Heart left ventricle (tissue), 16 donors: ENCODE data around the gene DHDDS. TPM values are rescaled to one million over a fixed set of nuclear protein-coding genes. Genes with fewer than 3 reads are reported as not detected.
"Not testable (repeated sequence)": the region's sequence is repeated elsewhere in the genome, so short reads cannot be mapped to it uniquely, and the experiment has no call there.

Source experiments
- ATAC-seq, 4 donors: fragments of 200-7000 bp; cut with Tn5 transposase; one replicate each; pipeline ENCODE4 v1.9.1; 2020 to 2022; ENCODE audit warnings: moderate library complexity in 4 of 4, mild to moderate bottlenecking in 3 of 4, moderate number of reproducible peaks in 1 of 4
- DNase-seq, 5 donors: peaks; one replicate each; pipeline ENCODE4 v3.0.0-alpha.2; 2020
- H3K27ac ChIP-seq, 12 donors: fragments of 200-600 bp; sonication (generic) in 4 of 12; one replicate each; pipeline versions ENCODE4 v1.5.0 to v1.8.0; 2016 to 2022; ENCODE audit warnings: mild to moderate bottlenecking in 2 of 12
- H3K27me3 ChIP-seq, 9 donors: fragments of 200-600 bp; sonication (generic) in 2 of 9; one replicate each; pipeline versions ENCODE4 v1.5.1 to v1.8.0; 2016 to 2022; ENCODE audit warnings: mild to moderate bottlenecking in 3 of 9
- H3K36me3 ChIP-seq, 9 donors: fragments of 200-600 bp; sonication (generic) in 2 of 9; one replicate each; pipeline versions ENCODE4 v1.5.0 to v1.8.0; 2018 to 2022; ENCODE audit warnings: mild to moderate bottlenecking in 2 of 9
- H3K4me1 ChIP-seq, 12 donors: fragments of 200-600 bp; sonication (generic) in 4 of 12; one replicate each; pipeline versions ENCODE4 v1.5.0 to v1.8.0; 2016 to 2022; ENCODE audit warnings: mild to moderate bottlenecking in 3 of 12
- H3K4me3 ChIP-seq, 12 donors: fragments of 200-600 bp; sonication (generic) in 4 of 12; one replicate each; pipeline versions ENCODE4 v1.5.0 to v1.8.0; 2017 to 2022; ENCODE audit warnings: mild to moderate bottlenecking in 9 of 12, moderate library complexity in 4 of 12
- H3K9me3 ChIP-seq, 12 donors: fragments of 200-600 bp; sonication (generic) in 4 of 12; one replicate each; pipeline versions ENCODE4 v1.5.0 to v1.8.0; 2016 to 2022; ENCODE audit warnings: mild to moderate bottlenecking in 1 of 12
- CTCF ChIP-seq, 12 donors: fragments of 200-600 bp; sonication (generic) in 4 of 12; IDR thresholded peaks; one replicate each; pipeline versions ENCODE4 v1.5.0 to v1.8.0; 2018 to 2022; ENCODE audit warnings: antibody characterized with exemption in 12 of 12, mild to moderate bottlenecking in 5 of 12
- POLR2A ChIP-seq, 2 donors: fragments of 450-650 bp; IDR thresholded peaks; one replicate each; pipeline ENCODE4 v1.6.1; 2017; ENCODE audit warnings: antibody characterized with exemption in 2 of 2, mild to moderate bottlenecking in 2 of 2, moderate library complexity in 2 of 2
- WGBS, 4 donors: extraction: QIAGEN DNeasy Blood & Tissue Kit in 2 of 4; methylation state at CpG; one replicate each; pipeline versions ENCODE4 v1.1.5 to v1.1.7; 2013 to 2018; 5-methylcytosine and 5-hydroxymethylcytosine counted together
- intact Hi-C, 10 donors: fragments of 100-400 bp; cut with DNase I; formaldehyde crosslinking; loops; one replicate each; pipeline versions ENCODE4 v1.11.1 to v1.14.2; 2022
- long read RNA-seq, 3 donors: library from polyadenylated mRNA; unstranded; transcript quantifications; one replicate each; pipeline ENCODE4 v2.0.0, GENCODE V29; 2020 to 2021
- polyA plus RNA-seq, 2 donors: library from polyadenylated mRNA; stranded (reverse); fragments of 200-250 nt; gene quantifications; one replicate each; pipeline ENCODE4 v1.2.3, GENCODE V29; 2013
- total RNA-seq, 9 donors: library from RNA; depleted of rRNA in 2 of 9; stranded (reverse); fragments of >200 nt in 2 of 9; fragmentation: NEBNext Ultra II Directional in 3 of 9; extraction: Animal tissue kit (Norgen Biotek cat#: 25700) in 3 of 9; gene quantifications; one replicate each; pipeline versions ENCODE4 v1.1.0 to v1.2.4, GENCODE V29; 2016 to 2023
- donor health status: ischemic (EF 13 %, LVEDD 7.1; RV severe dilation, severe dysfunction).
- donor health status: healthy with polysubstance abuse.
- donor health status: DM: no; HTN: yes; CAD: no.
- donor health status: DM: no; HTN: no; CAD: no.
- donor health status: ischemic (EF 25% LVEDD 6.9; RV normal size, moderate dysfunction).
- donor health status: ischemic (EF 25% LVEDD 5.7; RV mildly dilated, moderate dysfunction).
- donor health status: healthy.
- donor health status: DM: yes; HTN: yes; CAD: no.
- donor health status: ischemic (EF 35%, LVEDD 5.7; RV mildly dilated, moderate dysfunction).
- donor health status: nonischemic (EF 11% LVEDD 7.7; RV severe dilation, severe dysfunction).
- donor health status: DM: yes; HTN: yes; CAD: no.
- donor health status: PGD.
- donor health status: ischemic (EF 29% LVEDD 5.4; RV normal size, mild dysfunction).
- donor health status: nonischemic (EF 23%, LVEDD 6.1; RV moderate dilation, normal function).

The DHDDS gene, protein sequence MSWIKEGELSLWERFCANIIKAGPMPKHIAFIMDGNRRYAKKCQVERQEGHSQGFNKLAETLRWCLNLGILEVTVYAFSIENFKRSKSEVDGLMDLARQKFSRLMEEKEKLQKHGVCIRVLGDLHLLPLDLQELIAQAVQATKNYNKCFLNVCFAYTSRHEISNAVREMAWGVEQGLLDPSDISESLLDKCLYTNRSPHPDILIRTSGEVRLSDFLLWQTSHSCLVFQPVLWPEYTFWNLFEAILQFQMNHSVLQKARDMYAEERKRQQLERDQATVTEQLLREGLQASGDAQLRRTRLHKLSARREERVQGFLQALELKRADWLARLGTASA
- 10 to 100 TPM; 14.1 to 45.0 (median 29.9) TPM for total RNA-seq
- 10 to 100 TPM; 22.0 to 44.6 TPM for polyA plus RNA-seq
- long read RNA-seq, donor 1, partial matches to known transcripts, result 1 of 17 reads
- long read RNA-seq, donor 1, other reads (novel, unspliced or antisense), result 10 of 17 reads
- long read RNA-seq, donor 2, transcript DHDDS-201 (9 exons, 1,403 nt), result major isoform, 10 of 45 reads
- long read RNA-seq, donor 2, partial matches to known transcripts, result 1 of 45 reads
- long read RNA-seq, donor 2, other reads (novel, unspliced or antisense), result 27 of 45 reads
- long read RNA-seq, donor 3, partial matches to known transcripts, result 1 of 9 reads
- long read RNA-seq, donor 3, other reads (novel, unspliced or antisense), result 5 of 9 reads

- TF ChIP-seq CTCF (IDR thresholded peaks at IDR 0.05), result no peak
- peak in 1 of 2 donors; percentile 81 for TF ChIP-seq POLR2A (IDR thresholded peaks at IDR 0.05)
- intact Hi-C loops, result loop anchor here in 3 of 10 donors (2.0 to 5.0 kb wide), 3 partner anchors 35 to 41 kb away; partner anchors contain the start of gene HMGN2 (in 2 of the 3)
- H3K4me3 ChIP-seq, result peak within 1 kb of the TSS; percentile 50 to 84 (median 70)
- WGBS, 4 donors, result 0% methylated on average over 21 to 45 of the region's 45 CpGs
- H3K36me3 ChIP-seq, result peaks cover 0 to 35% (median 19%) of the 10 kb centered on the region in 9 donors
- H3K9me3 ChIP-seq, result no peaks in the 10 kb centered on the region
- H3K27me3 ChIP-seq, result no peaks in the 10 kb centered on the region
- peaks cover 0 to 29% (median 20%) of the 10 kb centered on the region in 12 donors for H3K4me1 ChIP-seq
- peak within 1 kb of the TSS in 11 of 12 donors; percentile 66 to 84 (median 77) for H3K27ac ChIP-seq
- DNase-seq (peak; percentile 98 to 99 (median 99)), ATAC-seq (peak; percentile 99 to 100 (median 100))
Measured at GRCh38 chr1:26431979-26432695, at the start of gene DHDDS. TSS of gene DHDDS (plus strand) at chr1:26432321. CDS start at chr1:26432946, 625 bp downstream.

- intact Hi-C loops, result no loop called here
- Histone ChIP-seq H3K9me3 (no peaks in the 10 kb centered on the region), H3K27me3 (peaks cover 0 to 31% (median 0%) of the 10 kb centered on the region in 9 donors), H3K4me3 (no peak overlapping the region), H3K36me3 (no peaks in the 10 kb centered on the region), H3K27ac (no peak overlapping the region), H3K4me1 (peaks cover 0 to 13% (median 0%) of the 10 kb centered on the region in 12 donors)
- TF ChIP-seq CTCF (IDR thresholded peaks at IDR 0.05), result no peak
- TF ChIP-seq POLR2A (IDR thresholded peaks at IDR 0.05), result no peak
- WGBS, 4 donors, result 81 to 87% (median 83%) methylated on average over 3 of the region's 3 CpGs
- ATAC-seq (no peak), DNase-seq (no peak)
Measured at GRCh38 chr1:26384076-26384475, 48.0 kb upstream of the DHDDS start.

DNA sequence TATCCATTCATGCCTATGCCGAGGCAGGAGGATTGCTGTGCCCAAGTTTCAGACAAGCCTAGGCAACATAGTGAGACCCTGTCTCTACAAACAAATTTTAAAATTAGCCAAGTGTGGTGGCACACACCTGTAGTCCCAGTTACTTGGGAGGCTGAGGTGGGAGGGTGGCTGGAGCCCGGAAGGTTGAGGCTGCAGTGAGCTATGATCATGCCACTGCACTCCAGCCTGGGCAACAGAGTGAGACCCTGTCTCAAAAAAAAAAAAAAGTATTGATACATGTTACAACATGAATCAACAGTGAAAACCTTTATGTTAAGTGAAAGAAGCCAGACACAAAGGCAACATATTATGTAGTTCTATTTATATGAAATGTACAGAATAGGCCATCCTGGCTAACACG, 47.1 kb upstream of the DHDDS start:
- 75 to 95% (median 89%) methylated on average over 3 of the region's 3 CpGs for WGBS, 4 donors
- intact Hi-C loops, H3K4me1 ChIP-seq, ATAC-seq, H3K4me3 ChIP-seq, H3K36me3 ChIP-seq, H3K9me3 ChIP-seq, DNase-seq, H3K27ac ChIP-seq: not testable (repeated sequence)
- H3K27me3 ChIP-seq, result peaks cover 0 to 34% (median 0%) of the 10 kb centered on the region in 9 donors

DNA sequence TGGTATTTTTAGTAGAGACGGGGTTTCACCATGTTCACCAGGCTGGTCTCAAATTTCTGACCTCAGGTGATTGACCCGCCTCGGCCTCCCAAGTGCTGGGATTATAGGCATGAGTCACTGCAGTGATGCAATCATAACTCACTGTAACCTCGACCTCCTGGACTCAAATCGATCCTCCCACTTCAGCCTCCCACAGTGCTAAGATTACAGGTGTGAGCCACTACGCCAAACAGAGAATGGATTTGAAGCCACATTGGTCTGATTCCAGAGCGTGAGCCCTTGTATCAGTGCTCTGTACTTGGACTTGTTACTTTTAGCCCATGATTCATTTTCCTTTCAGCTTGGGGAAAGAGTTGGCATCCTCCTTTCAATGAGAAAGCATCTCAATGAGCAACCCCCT, 44.7 kb upstream of the DHDDS start:
- no peak for TF ChIP-seq CTCF (IDR thresholded peaks at IDR 0.05)
- H3K9me3 ChIP-seq, result no peaks in the 10 kb centered on the region
- DNase-seq, result no peak
- ATAC-seq, result no peak
- H3K4me1 ChIP-seq, result peaks cover 0 to 8% (median 0%) of the 10 kb centered on the region in 12 donors
- H3K36me3 ChIP-seq, result no peaks in the 10 kb centered on the region
- peaks cover 0 to 33% (median 0%) of the 10 kb centered on the region in 9 donors for H3K27me3 ChIP-seq
- intact Hi-C loops, result no loop called here
- 74 to 79% (median 77%) methylated on average over 5 to 7 of the region's 7 CpGs for WGBS, 4 donors
- no peak overlapping the region for H3K27ac ChIP-seq
- no peak overlapping the region for H3K4me3 ChIP-seq
